ENCODE results near the gene ANKRD34A.
A peak's percentile ranks its signal among the peaks of the same experiment; 100 is the strongest.

The ANKRD34A gene

DNA sequence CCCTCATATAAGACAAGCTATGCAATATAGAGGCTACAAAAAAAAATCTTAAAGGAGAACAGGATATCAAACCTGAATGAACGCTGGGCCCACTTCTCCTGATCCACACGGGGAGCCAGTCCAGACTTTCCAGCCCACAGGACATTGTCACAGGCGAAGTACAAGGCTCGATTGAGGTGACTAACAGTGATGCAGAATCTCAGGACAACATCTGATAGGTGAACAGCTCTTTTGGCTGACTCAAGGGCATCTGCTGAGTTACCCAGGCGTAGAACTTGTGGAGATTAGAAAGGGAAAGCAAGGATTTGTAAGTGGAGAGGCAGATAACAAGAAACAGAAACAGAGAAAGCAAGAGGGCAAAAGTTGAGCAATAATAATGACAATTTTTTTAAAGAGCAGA, 47.6 kb downstream of the ANKRD34A start:
- H3K4me2 ChIP-seq = peak overlapping the region; percentile 88
- no peak overlapping the region for H3K4me3 ChIP-seq
- H3K9ac ChIP-seq = 0 out of 2 replicates have a peak overlapping the region, but pooled peaks have one; percentile 31
- H3K27me3 ChIP-seq = no peaks in the 10 kb centered on the region
- no peak overlapping the region for H3K27ac ChIP-seq
- H3K4me1 ChIP-seq = peaks cover 26% of the 10 kb centered on the region
- TF ChIP-seq Cebpa-rat (IDR thresholded peaks at IDR 0.05) = no peak
- H3K9me3 ChIP-seq = no peaks in the 10 kb centered on the region
- no peaks in the 10 kb centered on the region for H4K20me1 ChIP-seq
- H3K36me3 ChIP-seq = peaks cover 56% of the 10 kb centered on the region

DNA sequence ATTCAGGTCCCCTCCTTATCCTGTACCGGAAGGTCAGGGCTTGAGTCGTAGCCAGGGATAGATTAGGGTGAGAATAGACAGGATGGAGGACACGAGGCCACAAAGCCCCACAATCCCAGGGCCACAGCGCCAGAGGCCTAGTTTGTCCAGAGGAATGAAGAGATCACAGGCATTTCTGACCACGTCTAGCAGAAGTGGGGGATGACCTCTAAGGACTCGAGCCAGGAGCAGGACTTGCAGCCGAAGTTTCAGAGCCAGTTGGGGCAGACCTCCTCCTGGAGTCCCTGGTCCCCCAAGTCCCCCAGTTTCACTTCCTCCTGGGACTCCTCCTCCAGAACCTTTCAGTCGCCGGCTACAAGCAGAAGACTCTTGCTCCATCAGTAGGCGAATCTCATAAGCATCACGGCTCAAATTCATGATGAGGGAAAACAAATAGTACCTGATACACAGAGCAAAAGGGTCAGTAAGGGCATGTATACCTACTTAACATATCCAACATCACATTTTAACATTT, 52.2 kb downstream of the ANKRD34A start:
- Histone ChIP-seq H3K9me3 (no peaks in the 10 kb centered on the region), H4K20me1 (no peaks in the 10 kb centered on the region), H3K36me3 (peaks cover 67% of the 10 kb centered on the region), H3K9ac (no peak overlapping the region), H3K4me3 (no peak overlapping the region), H3K4me2 (no peak overlapping the region), H3K27ac (no peak overlapping the region), H3K4me1 (peaks cover 17% of the 10 kb centered on the region), H3K27me3 (no peaks in the 10 kb centered on the region)
- no peak for TF ChIP-seq Cebpa-rat (IDR thresholded peaks at IDR 0.05)
